Spleen (tissue), 7 donors: ENCODE results near the gene ZNF609.

Experiments
- POLR2A ChIP-seq, 3 donors: fragments of 450-650 bp; IDR thresholded peaks; one replicate each; pipeline ENCODE4 v1.5.1; 2017; ENCODE audit warnings: antibody characterized with exemption in 3 of 3, mild to moderate bottlenecking in 1 of 3
- POLR2AphosphoS5 ChIP-seq, 3 donors: sonication (generic); formaldehyde crosslinking; IDR thresholded peaks; one replicate each; pipeline ENCODE4 v1.5.1; 2017; ENCODE audit warnings: antibody characterized with exemption in 3 of 3
- TF ChIP-seq, protein P1 (sequence below), 11 experiments: fragments of 200-600 bp in 7 of 11; fragments of 450-650 bp in 4 of 11; sonication (generic) in 4 of 11; IDR thresholded peaks in 8 of 11; conservative IDR thresholded peaks in 3 of 11; 1 replicate in 7 of 11; 2 replicates in 4 of 11; pipeline versions ENCODE4 v1.4.0 to v1.8.0; 2016 to 2021; ENCODE audit warnings: antibody characterized with exemption in 11 of 11, inconsistent platforms in 4 of 11, mild to moderate bottlenecking in 1 of 11
- donor health status: DM: no; HTN: no; CAD: no; lungs with moderate emphysema.
- donor health status: DM: no; HTN: no; CAD: no.
- donor health status: DM: no; HTN: no; CAD: no.

DNA sequence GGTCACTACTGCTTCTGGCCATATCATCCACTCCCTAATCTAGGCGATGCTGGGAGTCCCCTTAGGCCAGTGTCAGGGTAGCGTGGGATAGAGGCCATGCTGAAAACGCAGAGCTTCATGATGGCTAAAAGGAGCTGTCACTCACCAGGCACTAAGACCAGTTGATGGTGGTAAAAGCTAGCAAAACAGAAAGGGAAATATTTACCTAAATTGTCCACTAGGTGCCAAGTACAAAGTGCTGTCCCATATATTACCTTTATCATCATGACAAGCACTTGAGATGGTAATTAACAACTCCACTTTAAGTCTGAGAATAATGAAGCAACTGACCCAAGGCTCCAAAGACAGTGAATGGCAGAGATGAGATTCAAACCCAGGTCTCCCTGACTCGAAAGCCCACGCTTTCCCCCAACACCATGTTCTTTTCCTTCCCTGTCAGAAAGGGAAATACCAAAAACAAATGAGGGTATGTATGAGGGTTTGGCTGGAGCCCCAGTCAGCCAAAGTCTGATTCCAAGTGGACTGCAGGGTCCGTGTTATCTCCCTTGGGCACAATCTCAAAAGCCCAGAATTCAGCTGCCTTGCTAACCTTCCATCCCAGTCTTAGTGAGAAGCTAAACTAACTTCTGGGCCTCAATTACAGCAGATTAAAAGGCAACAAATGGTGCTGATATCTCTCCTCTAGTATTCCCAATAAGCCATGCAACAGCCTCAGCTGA lies 230.4 kb downstream of the ZNF609 start:
- TF ChIP-seq, protein P1, sequence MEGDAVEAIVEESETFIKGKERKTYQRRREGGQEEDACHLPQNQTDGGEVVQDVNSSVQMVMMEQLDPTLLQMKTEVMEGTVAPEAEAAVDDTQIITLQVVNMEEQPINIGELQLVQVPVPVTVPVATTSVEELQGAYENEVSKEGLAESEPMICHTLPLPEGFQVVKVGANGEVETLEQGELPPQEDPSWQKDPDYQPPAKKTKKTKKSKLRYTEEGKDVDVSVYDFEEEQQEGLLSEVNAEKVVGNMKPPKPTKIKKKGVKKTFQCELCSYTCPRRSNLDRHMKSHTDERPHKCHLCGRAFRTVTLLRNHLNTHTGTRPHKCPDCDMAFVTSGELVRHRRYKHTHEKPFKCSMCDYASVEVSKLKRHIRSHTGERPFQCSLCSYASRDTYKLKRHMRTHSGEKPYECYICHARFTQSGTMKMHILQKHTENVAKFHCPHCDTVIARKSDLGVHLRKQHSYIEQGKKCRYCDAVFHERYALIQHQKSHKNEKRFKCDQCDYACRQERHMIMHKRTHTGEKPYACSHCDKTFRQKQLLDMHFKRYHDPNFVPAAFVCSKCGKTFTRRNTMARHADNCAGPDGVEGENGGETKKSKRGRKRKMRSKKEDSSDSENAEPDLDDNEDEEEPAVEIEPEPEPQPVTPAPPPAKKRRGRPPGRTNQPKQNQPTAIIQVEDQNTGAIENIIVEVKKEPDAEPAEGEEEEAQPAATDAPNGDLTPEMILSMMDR (IDR thresholded peaks at IDR 0.05 in 8 of 11, conservative IDR thresholded peaks at IDR 0.05 in 3 of 11) = no peak
- TF ChIP-seq POLR2AphosphoS5 (IDR thresholded peaks at IDR 0.05) = no peak
- no peak for TF ChIP-seq POLR2A (IDR thresholded peaks at IDR 0.05)
